Hepatocyte (in vitro differentiated cells): ENCODE results near the gene CUBN. TPM values are rescaled to one million over a fixed set of nuclear protein-coding genes. Genes with fewer than 3 reads are reported as not detected.
"Not testable (repeated sequence)": the region's sequence is repeated elsewhere in the genome, so short reads cannot be mapped to it uniquely, and the experiment has no call there.

Source experiments
- DNase-seq: peaks from one replicate; pipeline ENCODE4 v3.0.0-alpha.2; 2016; ENCODE audit warnings: low spot score
- H2AFZ ChIP-seq: fragments of 200-600 bp; sonication (generic); 2 replicates; pipeline ENCODE4 v1.6.0; 2016; ENCODE audit warnings: antibody characterized with exemption, mild to moderate bottlenecking
- H3K27ac ChIP-seq: fragments of 200-600 bp; sonication (generic); 2 replicates; pipeline ENCODE4 v1.5.1; 2016; ENCODE audit warnings: mild to moderate bottlenecking
- H3K27me3 ChIP-seq: fragments of 200-600 bp; sonication (generic); 2 replicates; pipeline ENCODE4 v1.6.1; 2016
- H3K36me3 ChIP-seq: fragments of 200-600 bp; sonication (generic); replicated peaks from 2 replicates; pipeline ENCODE4 v1.5.1; 2016; ENCODE audit warnings: low read depth; ENCODE audit not compliant: insufficient read depth
- H3K4me1 ChIP-seq: fragments of 200-600 bp; sonication (generic); 2 replicates; pipeline ENCODE4 v1.5.1; 2016; ENCODE audit warnings: mild to moderate bottlenecking, moderate library complexity; ENCODE audit not compliant: insufficient read depth
- H3K4me2 ChIP-seq: fragments of 200-600 bp; sonication (generic); 2 replicates; pipeline ENCODE4 v1.6.0; 2016
- H3K4me3 ChIP-seq: fragments of 200-600 bp; sonication (generic); 2 replicates; pipeline ENCODE4 v1.5.1; 2016; ENCODE audit warnings: mild to moderate bottlenecking
- H3K79me2 ChIP-seq: fragments of 200-600 bp; sonication (generic); 2 replicates; pipeline ENCODE4 v1.6.0; 2017; ENCODE audit warnings: mild to moderate bottlenecking
- H3K9me2 ChIP-seq: fragments of 200-600 bp; sonication (generic); replicated peaks from 2 replicates; pipeline ENCODE4 v1.6.0; 2017; ENCODE audit warnings: mild to moderate bottlenecking; ENCODE audit not compliant: insufficient read depth
- H3K9me3 ChIP-seq: fragments of 200-600 bp; sonication (generic); 2 replicates; pipeline ENCODE4 v1.5.1; 2016; ENCODE audit warnings: low read depth, mild to moderate bottlenecking
- H4K20me1 ChIP-seq: fragments of 200-600 bp; sonication (generic); 2 replicates; pipeline ENCODE4 v1.6.0; 2016; ENCODE audit warnings: mild to moderate bottlenecking; ENCODE audit not compliant: insufficient read depth, poor library complexity, severe bottlenecking
- EZH2 ChIP-seq: fragments of 200-600 bp; sonication (generic); IDR thresholded peaks from 2 replicates; pipeline ENCODE4 v1.6.1; 2016; ENCODE audit warnings: antibody characterized with exemption, mild to moderate bottlenecking, borderline replicate concordance
- EZH2phosphoT487 ChIP-seq: fragments of 200-600 bp; sonication (generic); IDR thresholded peaks from one replicate; pipeline ENCODE4 v1.6.1; 2018; ENCODE audit warnings: antibody characterized with exemption, mild to moderate bottlenecking, low read depth, moderate library complexity; ENCODE audit not compliant: unreplicated experiment, severe bottlenecking
- WGBS: methylation state at CpG from one replicate; pipeline ENCODE4 v1.1.6; 2016; ENCODE audit warnings: low lambda C conversion rate; ENCODE audit errors: missing lambda C conversion rate; 5-methylcytosine and 5-hydroxymethylcytosine counted together
- polyA plus RNA-seq: library from polyadenylated mRNA; unstranded; fragments of >200 nt; fragmentation: Nextera tagmentation; extraction: Ambion mirVana; gene quantifications from 2 replicates; pipeline ENCODE4 v1.2.1, GENCODE V29; 2016
- total RNA-seq: library from RNA; depleted of rRNA; stranded (reverse); fragments of >200 nt; gene quantifications from 2 replicates; pipeline ENCODE4 v1.2.3, GENCODE V29; 2014
- TF ChIP-seq, protein P1 (sequence below): fragments of 200-600 bp; sonication (generic); IDR thresholded peaks from 2 replicates; pipeline ENCODE4 v1.5.1; 2016; ENCODE audit warnings: antibody characterized with exemption, mild to moderate bottlenecking; ENCODE audit not compliant: poor library complexity

The CUBN gene
- total and polyA plus RNA-seq, 2 experiments from 2014 or later = 2.0 to 10.6 TPM

DNA sequence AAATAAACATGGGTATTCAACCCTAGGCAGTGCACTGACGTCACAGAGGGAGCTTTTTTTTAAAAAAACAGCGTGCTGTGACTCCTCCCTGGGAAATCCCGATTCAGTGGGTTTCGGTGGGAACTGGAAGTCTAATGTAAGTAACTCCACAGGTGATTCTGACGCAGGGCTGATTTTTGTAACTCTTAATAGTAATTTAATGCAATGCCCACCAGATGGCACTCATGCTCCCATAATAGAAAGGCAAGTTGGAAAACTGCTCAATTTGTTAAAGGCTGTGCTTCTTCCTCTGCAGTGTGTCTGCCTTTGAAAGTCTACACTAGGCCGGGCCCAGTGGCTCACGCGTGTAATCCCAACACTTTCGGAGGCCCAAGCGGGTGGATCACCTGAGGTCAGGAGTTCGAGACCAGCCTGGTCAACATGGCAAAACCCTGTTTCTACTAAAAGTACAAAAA lies 301.5 kb downstream of the CUBN start:
- DNase-seq = peak; percentile 90
- Histone ChIP-seq H3K36me3 (no peaks in the 10 kb centered on the region), H3K27ac (no peak overlapping the region), H3K4me3 (no peak overlapping the region), H4K20me1 (no peaks in the 10 kb centered on the region), H3K27me3 (no peaks in the 10 kb centered on the region), H2AFZ (no peak overlapping the region), H3K9me2 (no peaks in the 10 kb centered on the region), H3K4me1 (no peaks in the 10 kb centered on the region), H3K9me3 (no peaks in the 10 kb centered on the region), H3K4me2 (no peak overlapping the region), H3K79me2 (no peaks in the 10 kb centered on the region)
- 19% methylated on average over 11 of the region's 11 CpGs for whole genome bisulfite sequencing
- TF ChIP-seq EZH2 = no peak
- TF ChIP-seq, protein P1, sequence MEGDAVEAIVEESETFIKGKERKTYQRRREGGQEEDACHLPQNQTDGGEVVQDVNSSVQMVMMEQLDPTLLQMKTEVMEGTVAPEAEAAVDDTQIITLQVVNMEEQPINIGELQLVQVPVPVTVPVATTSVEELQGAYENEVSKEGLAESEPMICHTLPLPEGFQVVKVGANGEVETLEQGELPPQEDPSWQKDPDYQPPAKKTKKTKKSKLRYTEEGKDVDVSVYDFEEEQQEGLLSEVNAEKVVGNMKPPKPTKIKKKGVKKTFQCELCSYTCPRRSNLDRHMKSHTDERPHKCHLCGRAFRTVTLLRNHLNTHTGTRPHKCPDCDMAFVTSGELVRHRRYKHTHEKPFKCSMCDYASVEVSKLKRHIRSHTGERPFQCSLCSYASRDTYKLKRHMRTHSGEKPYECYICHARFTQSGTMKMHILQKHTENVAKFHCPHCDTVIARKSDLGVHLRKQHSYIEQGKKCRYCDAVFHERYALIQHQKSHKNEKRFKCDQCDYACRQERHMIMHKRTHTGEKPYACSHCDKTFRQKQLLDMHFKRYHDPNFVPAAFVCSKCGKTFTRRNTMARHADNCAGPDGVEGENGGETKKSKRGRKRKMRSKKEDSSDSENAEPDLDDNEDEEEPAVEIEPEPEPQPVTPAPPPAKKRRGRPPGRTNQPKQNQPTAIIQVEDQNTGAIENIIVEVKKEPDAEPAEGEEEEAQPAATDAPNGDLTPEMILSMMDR = peak; percentile 63

DNA sequence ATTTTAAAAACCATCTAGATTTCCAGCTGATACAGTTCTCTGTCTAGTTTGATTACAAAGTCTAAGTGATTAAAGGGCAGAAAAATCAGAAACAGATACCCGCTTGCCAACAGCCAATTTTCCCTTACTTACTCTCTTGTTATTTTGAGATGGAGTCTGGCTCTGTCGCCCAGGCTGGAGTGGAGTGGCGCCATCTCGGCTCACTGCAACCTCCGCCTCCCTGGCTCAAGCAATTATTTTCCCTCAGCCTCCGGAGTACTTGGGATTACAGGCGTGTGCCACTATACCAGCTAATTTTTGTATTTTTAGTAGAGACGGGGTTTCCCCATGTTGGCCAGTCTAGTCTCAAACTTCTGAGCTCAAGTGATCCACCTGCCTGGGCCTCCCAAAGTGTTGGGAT lies 302.1 kb downstream of the CUBN start:
- H3K36me3 ChIP-seq, H3K4me1 ChIP-seq, H3K9me3 ChIP-seq, DNase-seq, H2AFZ ChIP-seq, H3K27ac ChIP-seq, H3K79me2 ChIP-seq, H3K4me3 ChIP-seq, H3K9me2 ChIP-seq, H4K20me1 ChIP-seq, H3K4me2 ChIP-seq, H3K27me3 ChIP-seq: not testable (repeated sequence)
- WGBS = 74% methylated on average over 8 of the region's 8 CpGs

DNA sequence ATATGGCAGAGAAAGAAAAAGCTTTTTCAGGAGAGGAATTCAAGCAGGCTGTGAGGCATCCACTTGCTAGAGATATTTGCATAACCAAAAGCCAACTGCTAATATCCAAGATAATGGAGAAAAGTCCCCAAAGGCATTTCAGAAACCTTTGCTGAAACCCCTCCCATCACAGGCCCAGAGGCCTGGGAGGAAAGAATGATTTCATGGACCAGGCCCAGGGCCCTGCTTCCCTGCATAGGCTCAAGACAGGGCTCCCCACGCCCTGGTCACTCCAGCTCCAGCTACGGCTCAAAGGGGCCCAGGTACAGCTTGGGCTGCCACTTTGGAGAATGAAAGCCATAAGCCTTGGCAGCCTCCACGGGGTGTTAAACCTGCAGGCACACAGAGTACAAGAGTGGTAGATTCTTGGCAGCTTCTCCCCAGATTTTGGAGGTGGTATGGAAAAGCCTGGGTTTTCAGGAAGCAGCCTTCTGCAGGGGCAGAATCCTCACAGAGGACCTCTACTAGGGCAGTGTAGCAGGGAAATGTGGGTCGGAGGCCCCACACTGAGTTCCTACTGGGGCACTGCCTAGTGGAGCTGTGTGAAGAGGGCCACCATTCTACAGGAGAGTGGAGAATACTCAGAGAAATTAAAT lies 306.8 kb downstream of the CUBN start:
- Histone ChIP-seq H4K20me1 (no peaks in the 10 kb centered on the region), H3K9me3 (no peaks in the 10 kb centered on the region), H3K79me2 (no peaks in the 10 kb centered on the region), H2AFZ (no peak overlapping the region), H3K27me3 (no peaks in the 10 kb centered on the region), H3K4me2 (no peak overlapping the region), H3K4me1 (no peaks in the 10 kb centered on the region), H3K36me3 (no peaks in the 10 kb centered on the region), H3K4me3 (no peak overlapping the region), H3K9me2 (no peaks in the 10 kb centered on the region), H3K27ac (no peak overlapping the region)
- 80% methylated on average over 4 of the region's 4 CpGs for WGBS
- no peak for DNase-seq
- TF ChIP-seq EZH2phosphoT487 = no peak
- TF ChIP-seq, protein P1 = no peak
- TF ChIP-seq EZH2 = no peak

DNA sequence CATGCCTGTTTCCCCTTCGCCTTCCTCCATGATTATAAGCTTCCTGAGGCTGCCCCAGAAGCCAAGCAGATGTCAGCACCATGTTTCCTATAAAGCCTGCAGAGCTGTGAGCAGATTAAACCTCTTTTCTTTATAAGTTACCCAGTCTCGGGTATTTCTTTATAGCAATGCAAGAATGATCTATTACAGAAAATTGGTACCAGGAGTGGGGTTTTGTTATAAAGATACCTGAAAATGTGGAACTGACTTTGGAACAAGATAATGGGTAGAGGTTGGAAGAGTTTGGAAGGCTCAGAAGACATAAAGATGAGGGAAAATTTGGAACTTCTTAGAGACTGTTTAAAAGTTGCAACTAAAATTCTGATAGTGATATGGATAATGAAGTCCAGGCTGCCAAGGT lies 307.6 kb downstream of the CUBN start:
- DNase-seq = no peak
- Histone ChIP-seq H4K20me1 (no peaks in the 10 kb centered on the region), H3K4me1 (no peaks in the 10 kb centered on the region), H3K36me3 (no peaks in the 10 kb centered on the region), H3K9me3 (no peaks in the 10 kb centered on the region), H3K4me3 (no peak overlapping the region), H3K27ac (no peak overlapping the region), H2AFZ (no peak overlapping the region), H3K79me2 (no peaks in the 10 kb centered on the region), H3K9me2 (no peaks in the 10 kb centered on the region), H3K27me3 (no peaks in the 10 kb centered on the region), H3K4me2 (no peak overlapping the region)
- TF ChIP-seq EZH2 = no peak
- TF ChIP-seq, protein P1 = no peak
- TF ChIP-seq EZH2phosphoT487 = no peak
- 96% methylated on average over 2 of the region's 2 CpGs for WGBS
